Stimulated activated CD4-positive, alpha-beta T cell treated with anti-CD3 and anti-CD28 coated beads, Interleukin-1b, Interleukin-23, amount 100 ng/mL, for 48 hours (primary cell): ENCODE results near the gene CAST.
A peak's percentile ranks its signal among the peaks of the same experiment; 100 is the strongest.

Source experiments
- DNase-seq: peaks from one replicate; pipeline ENCODE4 v3.0.0-alpha.2; 2020

Gene CAST

GRCh38 chr5:96675882-96676281, 13.7 kb downstream of the CAST start:
- DNase-seq = no peak

GRCh38 chr5:96677496-96677895, 15.3 kb downstream of the CAST start:
- no peak for DNase-seq

- no peak for DNase-seq
Measured at GRCh38 chr5:96679293-96679692, 17.1 kb downstream of the CAST start.

- DNase-seq = no peak
Measured at GRCh38 chr5:96680759-96681470, 18.7 kb downstream of the CAST start.

- no peak for DNase-seq
Measured at GRCh38 chr5:96683392-96683791, 21.2 kb downstream of the CAST start.

GRCh38 chr5:96683810-96684209, 21.6 kb downstream of the CAST start:
- no peak for DNase-seq

- DNase-seq = no peak
Measured at GRCh38 chr5:96687080-96687479, 24.9 kb downstream of the CAST start.

- no peak for DNase-seq
Measured at GRCh38 chr5:96687812-96688453, 25.8 kb downstream of the CAST start.

GRCh38 chr5:96690861-96691260, 28.7 kb downstream of the CAST start:
- DNase-seq = no peak

- no peak for DNase-seq
Measured at GRCh38 chr5:96691503-96692303, 29.5 kb downstream of the CAST start.

GRCh38 chr5:96692441-96692840, 30.3 kb downstream of the CAST start:
- DNase-seq = no peak

- no peak for DNase-seq
Measured at GRCh38 chr5:96699186-96699820, 37.1 kb downstream of the CAST start.

GRCh38 chr5:96702503-96703383, 40.6 kb downstream of the CAST start:
- DNase-seq = peak; percentile 87

GRCh38 chr5:96703384-96703920, 41.3 kb downstream of the CAST start:
- DNase-seq = peak; percentile 77

GRCh38 chr5:96703995-96704394, 41.8 kb downstream of the CAST start:
- no peak for DNase-seq

GRCh38 chr5:96706433-96707111, 44.4 kb downstream of the CAST start:
- DNase-seq = no peak

GRCh38 chr5:96708600-96708999, 46.4 kb downstream of the CAST start:
- no peak for DNase-seq

- DNase-seq = no peak
Measured at GRCh38 chr5:96709152-96709821, 47.1 kb downstream of the CAST start.

GRCh38 chr5:96712100-96712746, 50.0 kb downstream of the CAST start:
- DNase-seq = no peak

GRCh38 chr5:96714450-96714849, 52.3 kb downstream of the CAST start:
- no peak for DNase-seq
